K562 (cell line): Measurements from ENCODE around the gene RNF13.

Experiments
- EP300 ChIP-seq: IDR thresholded peaks from 2 replicates; pipeline ENCODE4 v1.6.1; 2012; ENCODE audit warnings: low read length, improper control_type of control experiment
- TF ChIP-seq, protein P1 (sequence below): fragments of 250-450 bp; sonication (Bioruptor Pico); IDR thresholded peaks from 2 replicates; pipeline ENCODE4 v1.8.0; 2022; ENCODE audit warnings: moderate library complexity, mild to moderate bottlenecking, inconsistent platforms
- TF ChIP-seq, protein P2 (sequence below): sonication (generic); formaldehyde crosslinking; IDR thresholded peaks from 2 replicates; pipeline ENCODE4 v1.8.1; 2022; ENCODE audit warnings: missing genetic modification reagents

DNA sequence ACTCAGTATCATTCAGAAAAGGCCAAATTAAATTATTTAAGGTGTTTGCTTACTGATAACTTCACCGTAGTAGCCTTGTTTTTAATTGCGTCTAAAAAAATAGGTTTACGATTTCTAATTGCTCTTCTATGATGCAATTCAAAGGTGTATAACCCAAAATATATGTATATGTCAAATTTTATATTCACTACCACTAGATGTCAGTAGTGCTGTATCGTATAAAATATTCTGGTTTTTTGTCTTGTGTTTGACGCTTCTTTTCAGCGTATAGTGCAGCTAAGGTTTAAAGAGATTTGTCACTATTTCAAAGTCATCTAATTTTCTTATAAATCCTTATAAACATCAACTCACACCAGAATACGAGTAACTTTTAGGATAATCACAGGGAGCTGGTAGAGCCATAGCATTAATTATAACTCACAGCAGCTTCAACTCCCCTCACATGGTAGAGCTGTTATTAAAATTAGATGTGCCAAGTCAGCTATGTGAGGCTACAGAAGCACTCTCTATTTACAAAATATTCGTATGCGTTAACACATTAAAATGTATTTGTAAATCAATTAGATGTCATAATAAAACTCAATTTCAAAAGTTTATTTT lies 154.2 kb downstream of the RNF13 start:
- TF ChIP-seq, protein P1, sequence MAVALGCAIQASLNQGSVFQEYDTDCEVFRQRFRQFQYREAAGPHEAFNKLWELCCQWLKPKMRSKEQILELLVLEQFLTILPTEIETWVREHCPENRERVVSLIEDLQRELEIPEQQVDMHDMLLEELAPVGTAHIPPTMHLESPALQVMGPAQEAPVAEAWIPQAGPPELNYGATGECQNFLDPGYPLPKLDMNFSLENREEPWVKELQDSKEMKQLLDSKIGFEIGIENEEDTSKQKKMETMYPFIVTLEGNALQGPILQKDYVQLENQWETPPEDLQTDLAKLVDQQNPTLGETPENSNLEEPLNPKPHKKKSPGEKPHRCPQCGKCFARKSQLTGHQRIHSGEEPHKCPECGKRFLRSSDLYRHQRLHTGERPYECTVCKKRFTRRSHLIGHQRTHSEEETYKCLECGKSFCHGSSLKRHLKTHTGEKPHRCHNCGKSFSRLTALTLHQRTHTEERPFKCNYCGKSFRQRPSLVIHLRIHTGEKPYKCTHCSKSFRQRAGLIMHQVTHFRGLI (CRISPR knock-in tag): no peak
- TF ChIP-seq EP300: no peak
- TF ChIP-seq, protein P2, sequence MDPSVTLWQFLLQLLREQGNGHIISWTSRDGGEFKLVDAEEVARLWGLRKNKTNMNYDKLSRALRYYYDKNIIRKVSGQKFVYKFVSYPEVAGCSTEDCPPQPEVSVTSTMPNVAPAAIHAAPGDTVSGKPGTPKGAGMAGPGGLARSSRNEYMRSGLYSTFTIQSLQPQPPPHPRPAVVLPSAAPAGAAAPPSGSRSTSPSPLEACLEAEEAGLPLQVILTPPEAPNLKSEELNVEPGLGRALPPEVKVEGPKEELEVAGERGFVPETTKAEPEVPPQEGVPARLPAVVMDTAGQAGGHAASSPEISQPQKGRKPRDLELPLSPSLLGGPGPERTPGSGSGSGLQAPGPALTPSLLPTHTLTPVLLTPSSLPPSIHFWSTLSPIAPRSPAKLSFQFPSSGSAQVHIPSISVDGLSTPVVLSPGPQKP (CRISPR knock-in tag): no peak
